ENCODE measurements around the gene CTRB1. TPM values are rescaled to one million over a fixed set of nuclear protein-coding genes. Genes with fewer than 3 reads are reported as not detected.

Gene CTRB1
- total RNA-seq, 6 donors from 2014 or later, result 5.1 to 11.3 TPM; not detected in 4

GRCh38 chr16:75233611-75233938 lies 14.8 kb downstream of the CTRB1 start:
- DNase-seq, result no peak
- Histone ChIP-seq H3K4me3 (no peak overlapping the region), H3K27me3 (no peaks in the 10 kb centered on the region), H3K9me3 (no peaks in the 10 kb centered on the region), H3K36me3 (peaks cover 0 to 74% (median 46%) of the 10 kb centered on the region in 4 donors), H3K4me1 (peaks cover 14 to 37% (median 27%) of the 10 kb centered on the region in 4 donors), H3K27ac (peak overlapping the region in 3 of 4 donors; percentile 40 to 71 (median 67))
- 55 to 66% methylated on average over 7 of the region's 7 CpGs for WGBS, 2 donors
- no peak for ATAC-seq (ENCODE audit: low FRiP score in 2 of 2)
- TF ChIP-seq EP300 (IDR thresholded peaks at IDR 0.05) (no peak), POLR2AphosphoS5 (IDR thresholded peaks at IDR 0.05) (no peak), POLR2A (IDR thresholded peaks at IDR 0.05) (no peak), CTCF (IDR thresholded peaks at IDR 0.05) (no peak)

DNA sequence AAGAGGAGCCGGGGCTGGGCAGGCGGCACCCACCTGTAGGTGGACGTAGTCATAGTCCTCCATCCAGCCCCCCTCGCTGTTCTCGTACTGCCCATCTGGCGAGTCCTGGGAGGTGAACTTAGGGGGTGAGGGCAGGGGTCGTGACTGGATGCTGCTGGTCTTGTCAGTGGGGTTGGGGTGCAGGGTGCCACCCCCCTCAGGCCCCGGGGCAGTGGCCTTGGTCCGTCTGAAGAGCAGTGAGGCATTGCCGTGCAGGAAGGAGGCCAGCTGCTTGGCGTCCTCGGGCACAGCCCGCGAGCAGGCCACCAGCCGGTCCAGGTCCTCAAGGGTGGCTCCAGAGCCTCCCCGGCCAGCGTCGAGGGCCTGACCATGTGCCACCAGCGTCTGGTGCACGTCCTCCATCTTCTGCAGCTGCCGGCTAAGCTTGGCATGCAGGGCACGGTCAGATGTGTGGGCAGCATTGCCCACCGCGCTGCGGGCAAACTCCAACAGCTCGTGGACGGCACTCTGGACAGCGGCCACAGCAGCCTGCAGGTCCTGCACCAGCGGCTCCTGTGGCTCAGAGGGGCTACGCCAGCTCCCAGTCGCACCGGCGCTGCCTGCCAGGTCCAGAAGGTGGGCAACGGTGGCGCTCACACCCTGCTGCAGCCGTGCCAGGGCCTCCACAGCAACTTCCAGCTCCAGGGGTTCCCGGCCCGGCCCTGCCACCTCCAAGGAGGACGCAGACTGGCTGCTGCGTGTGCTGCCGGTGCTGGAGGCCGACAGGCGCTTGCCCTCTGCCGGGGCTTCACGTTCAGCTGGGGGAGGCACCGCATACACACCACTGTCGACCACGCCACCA lies 16.3 kb downstream of the CTRB1 start:
- TF ChIP-seq CTCF (IDR thresholded peaks at IDR 0.05), result no peak
- TF ChIP-seq EP300 (IDR thresholded peaks at IDR 0.05), result no peak
- TF ChIP-seq POLR2AphosphoS5 (IDR thresholded peaks at IDR 0.05), result no peak
- no peak for TF ChIP-seq POLR2A (IDR thresholded peaks at IDR 0.05)
- Histone ChIP-seq H3K36me3 (peaks cover 0 to 62% (median 35%) of the 10 kb centered on the region in 4 donors), H3K4me3 (no peak overlapping the region), H3K9me3 (no peaks in the 10 kb centered on the region), H3K4me1 (peaks cover 28 to 50% (median 38%) of the 10 kb centered on the region in 4 donors), H3K27ac (peak overlapping the region in 3 of 4 donors; percentile 37 to 71 (median 71)), H3K27me3 (no peaks in the 10 kb centered on the region)
- DNase-seq (peak in 1 of 2 donors; percentile 85), ATAC-seq (ENCODE audit: low FRiP score in 2 of 2) (no peak)
- 81 to 86% methylated on average over 13 to 35 of the region's 48 CpGs for WGBS, 2 donors

DNA sequence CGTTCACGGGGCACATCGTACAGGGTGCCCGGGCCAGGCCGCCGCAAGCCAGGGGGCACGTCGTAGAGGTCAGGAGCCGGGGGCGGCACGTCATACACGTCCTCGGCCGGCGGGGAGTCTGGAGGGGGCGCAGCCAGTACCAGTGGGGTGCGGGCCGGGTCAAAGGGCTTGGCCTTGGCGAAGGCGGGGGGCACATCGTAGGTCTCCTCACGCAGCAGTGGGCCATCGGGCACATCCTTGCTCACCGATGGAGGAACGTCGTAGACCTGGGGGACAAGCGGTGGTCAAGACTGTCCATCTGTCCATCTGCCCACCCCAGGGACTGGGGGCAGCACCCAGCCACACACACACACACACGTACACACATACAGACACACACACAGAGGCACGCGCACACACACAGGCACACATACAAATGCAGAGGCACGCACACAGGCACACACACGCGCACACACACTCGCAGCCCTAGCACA lies 17.0 kb downstream of the CTRB1 start:
- H3K27me3 ChIP-seq, result no peaks in the 10 kb centered on the region
- no peaks in the 10 kb centered on the region for H3K9me3 ChIP-seq
- TF ChIP-seq POLR2A (IDR thresholded peaks at IDR 0.05), result no peak
- no peak for TF ChIP-seq POLR2AphosphoS5 (IDR thresholded peaks at IDR 0.05)
- TF ChIP-seq EP300 (IDR thresholded peaks at IDR 0.05), result no peak
- no peak for TF ChIP-seq CTCF (IDR thresholded peaks at IDR 0.05)
- WGBS, 2 donors, result 94 to 95% methylated on average over 9 to 34 of the region's 34 CpGs
- ATAC-seq (ENCODE audit: low FRiP score in 2 of 2), result no peak
- H3K27ac ChIP-seq, result no peak overlapping the region
- DNase-seq, result peak in 1 of 2 donors; percentile 84
- peaks cover 0 to 67% (median 37%) of the 10 kb centered on the region in 4 donors for H3K36me3 ChIP-seq
- H3K4me3 ChIP-seq, result no peak overlapping the region
- H3K4me1 ChIP-seq, result peaks cover 28 to 45% (median 35%) of the 10 kb centered on the region in 4 donors

DNA sequence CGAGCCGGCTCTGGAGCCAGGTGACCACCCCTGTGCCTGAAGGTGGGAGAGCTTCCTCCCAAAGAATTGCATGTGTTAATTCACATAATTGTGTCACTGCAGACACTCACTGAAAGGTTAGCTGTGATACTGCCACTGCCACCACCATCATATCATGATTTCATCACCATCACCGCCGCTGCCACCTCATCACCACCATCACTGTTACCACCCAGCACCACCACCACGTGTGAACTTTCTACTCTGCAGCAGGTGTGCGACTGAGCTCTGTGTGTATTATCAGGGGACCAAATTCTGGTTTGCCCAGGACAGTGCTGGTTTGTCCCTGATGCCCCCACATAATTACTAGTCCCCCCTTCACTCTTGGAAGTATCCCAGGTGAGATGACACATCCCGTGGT lies 17.4 kb downstream of the CTRB1 start:
- peak overlapping the region in 1 of 4 donors; percentile 79 for H3K27ac ChIP-seq
- ATAC-seq (ENCODE audit: low FRiP score in 2 of 2) (no peak), DNase-seq (no peak)
- H3K27me3 ChIP-seq, result no peaks in the 10 kb centered on the region
- 77 to 84% methylated on average over 7 of the region's 7 CpGs for WGBS, 2 donors
- H3K4me1 ChIP-seq, result peaks cover 28 to 40% (median 35%) of the 10 kb centered on the region in 4 donors
- no peaks in the 10 kb centered on the region for H3K9me3 ChIP-seq
- TF ChIP-seq POLR2A (IDR thresholded peaks at IDR 0.05), result no peak
- TF ChIP-seq EP300 (IDR thresholded peaks at IDR 0.05), result no peak
- no peak for TF ChIP-seq CTCF (IDR thresholded peaks at IDR 0.05)
- TF ChIP-seq POLR2AphosphoS5 (IDR thresholded peaks at IDR 0.05), result no peak
- H3K36me3 ChIP-seq, result peaks cover 0 to 70% (median 41%) of the 10 kb centered on the region in 4 donors
- H3K4me3 ChIP-seq, result no peak overlapping the region

Measured in upper lobe of left lung (tissue), 6 donors.